H9 (cell line): ENCODE data around the gene DCXR. TPM values are rescaled to one million over a fixed set of nuclear protein-coding genes. Genes with fewer than 3 reads are reported as not detected.

Experiments
- DNase-seq: peaks from one replicate; pipeline ENCODE4 v3.0.0-alpha.2; 2017
- H2AFZ ChIP-seq: one replicate; pipeline ENCODE4 v1.6.1; 2013; ENCODE audit warnings: mild to moderate bottlenecking, low read length, control low read depth, moderate library complexity
- H2AK5ac ChIP-seq: 2 replicates; pipeline ENCODE4 v1.6.1; 2013; ENCODE audit warnings: low read length, control low read depth, mixed read lengths; ENCODE audit not compliant: insufficient read length
- H2BK120ac ChIP-seq: one replicate; pipeline ENCODE4 v1.6.1; 2013; ENCODE audit warnings: low read depth, mild to moderate bottlenecking, low read length, control low read depth, inconsistent platforms; ENCODE audit not compliant: poor library complexity, severe bottlenecking
- H2BK12ac ChIP-seq: 2 replicates; pipeline ENCODE4 v1.6.1; 2013; ENCODE audit warnings: low read length, control low read depth, mixed read lengths, low read depth; ENCODE audit not compliant: insufficient read length
- H2BK15ac ChIP-seq: 2 replicates; pipeline ENCODE4 v1.6.1; 2013; ENCODE audit warnings: low read depth, low read length, control low read depth
- H2BK20ac ChIP-seq: one replicate; pipeline ENCODE4 v1.6.1; 2013; ENCODE audit warnings: low read depth, mild to moderate bottlenecking, low read length, control low read depth, inconsistent platforms; ENCODE audit not compliant: poor library complexity, severe bottlenecking
- H2BK5ac ChIP-seq: 2 replicates; pipeline ENCODE4 v1.6.1; 2013; ENCODE audit warnings: low read length, control low read depth, mixed read lengths; ENCODE audit not compliant: insufficient read length
- H3K14ac ChIP-seq: 2 replicates; pipeline ENCODE4 v1.6.1; 2013; ENCODE audit warnings: low read length, control low read depth; ENCODE audit not compliant: insufficient read depth
- H3K18ac ChIP-seq: 2 replicates; pipeline ENCODE4 v1.6.1; 2013; ENCODE audit warnings: low read depth, mild to moderate bottlenecking, mixed read lengths, low read length, control low read depth; ENCODE audit not compliant: insufficient read length
- H3K23ac ChIP-seq: 2 replicates; pipeline ENCODE4 v1.6.1; 2013; ENCODE audit warnings: low read length, control low read depth, mixed read lengths, low read depth; ENCODE audit not compliant: insufficient read length
- H3K23me2 ChIP-seq: 2 replicates; pipeline ENCODE4 v1.6.1; 2013; ENCODE audit warnings: low read depth, mild to moderate bottlenecking, mixed read lengths, low read length, control low read depth; ENCODE audit not compliant: insufficient read length, poor library complexity, severe bottlenecking
- H3K27ac ChIP-seq: 2 replicates; pipeline ENCODE4 v1.5.1; 2013; ENCODE audit warnings: low read length, control low read depth, mixed read lengths, low read depth; ENCODE audit not compliant: insufficient read length
- H3K27me3 ChIP-seq: 2 replicates; pipeline ENCODE4 v1.6.1; 2013; ENCODE audit warnings: low read length, control low read depth, inconsistent platforms; ENCODE audit not compliant: insufficient read depth
- H3K4ac ChIP-seq: 2 replicates; pipeline ENCODE4 v1.6.1; 2013; ENCODE audit warnings: low read depth, mild to moderate bottlenecking, control low read depth, inconsistent platforms, low read length, moderate library complexity
- H3K4me1 ChIP-seq: 2 replicates; pipeline ENCODE4 v1.6.1; 2013; ENCODE audit warnings: low read length, control low read depth, inconsistent platforms; ENCODE audit not compliant: insufficient read depth
- H3K4me2 ChIP-seq: 2 replicates; pipeline ENCODE4 v1.6.1; 2013; ENCODE audit warnings: low read length, control low read depth, mixed read lengths; ENCODE audit not compliant: insufficient read length, insufficient read depth
- H3K56ac ChIP-seq: 2 replicates; pipeline ENCODE4 v1.6.1; 2013; ENCODE audit warnings: low read depth, mild to moderate bottlenecking, mixed read lengths, low read length, control low read depth; ENCODE audit not compliant: insufficient read length
- H3K79me1 ChIP-seq: 2 replicates; pipeline ENCODE4 v1.6.1; 2013; ENCODE audit warnings: low read depth, mild to moderate bottlenecking, moderate library complexity, low read length, control low read depth, inconsistent platforms; ENCODE audit not compliant: insufficient read depth, poor library complexity, severe bottlenecking
- H3K79me2 ChIP-seq: 2 replicates; pipeline ENCODE4 v1.6.1; 2013; ENCODE audit warnings: low read length, control low read depth, inconsistent platforms; ENCODE audit not compliant: insufficient read depth
- H3K9ac ChIP-seq: 2 replicates; pipeline ENCODE4 v1.6.1; 2013; ENCODE audit warnings: low read length, control low read depth, mixed read lengths; ENCODE audit not compliant: insufficient read length; ENCODE audit errors: extremely low read depth
- H3K9me3 ChIP-seq: one replicate; pipeline ENCODE4 v1.6.1; 2013; ENCODE audit warnings: low read depth, low read length, inconsistent platforms; ENCODE audit not compliant: control insufficient read depth
- H3T11ph ChIP-seq: one replicate; pipeline ENCODE4 v1.6.1; 2013; ENCODE audit warnings: mild to moderate bottlenecking, low read length, control low read depth, inconsistent platforms
- H4K20me1 ChIP-seq: one replicate; pipeline ENCODE4 v1.6.1; 2013; ENCODE audit not compliant: control insufficient read depth, insufficient read length, insufficient read depth
- H4K5ac ChIP-seq: 2 replicates; pipeline ENCODE4 v1.6.1; 2013; ENCODE audit warnings: low read depth, mild to moderate bottlenecking, mixed read lengths, low read length, control low read depth; ENCODE audit not compliant: insufficient read length
- H4K8ac ChIP-seq: replicated peaks from 2 replicates; pipeline ENCODE4 v1.6.1; 2013; ENCODE audit warnings: low read length, control low read depth, mixed read lengths, low read depth; ENCODE audit not compliant: insufficient read length
- H4K91ac ChIP-seq: 2 replicates; pipeline ENCODE4 v1.6.1; 2013; ENCODE audit warnings: low read depth, mild to moderate bottlenecking, moderate library complexity, mixed read lengths, low read length, control low read depth; ENCODE audit not compliant: insufficient read length
- H3K27ac Mint-ChIP-seq, 3 experiments: 2 replicates in 2 of 3; 3 replicates in 1 of 3; pipeline ENCODE4 v1.8.0; 2020 to 2021; ENCODE audit warnings: mixed read lengths in 3 of 3, mild to moderate bottlenecking in 1 of 3, moderate library complexity in 1 of 3
- H3K27me3 Mint-ChIP-seq: 2 replicates; pipeline ENCODE4 v1.8.0; 2021; ENCODE audit warnings: low read depth, mild to moderate bottlenecking, moderate library complexity, mixed read lengths
- H3K36me3 Mint-ChIP-seq, 3 experiments: 2 replicates in 2 of 3; 3 replicates in 1 of 3; pipeline ENCODE4 v1.8.0; 2020 to 2021; ENCODE audit warnings: low read depth in 3 of 3, mixed read lengths in 3 of 3; ENCODE audit not compliant: insufficient read depth in 1 of 3
- H3K4me1 Mint-ChIP-seq, 2 experiments: 2 replicates each; pipeline ENCODE4 v1.8.0; 2020; ENCODE audit warnings: mixed read lengths in 2 of 2
- H3K4me3 Mint-ChIP-seq, 2 experiments: 2 replicates in 1 of 2; 3 replicates in 1 of 2; pipeline ENCODE4 v1.8.0; 2020 to 2021; ENCODE audit warnings: mild to moderate bottlenecking in 2 of 2, mixed read lengths in 2 of 2, moderate library complexity in 1 of 2
- H3K9me3 Mint-ChIP-seq, 2 experiments: 2 replicates in 1 of 2; 3 replicates in 1 of 2; pipeline ENCODE4 v1.8.0; 2020; ENCODE audit warnings: mild to moderate bottlenecking in 2 of 2, mixed read lengths in 2 of 2, moderate library complexity in 1 of 2
- WGBS: extraction: QIAGEN DNeasy Blood & Tissue Kit; methylation state at CpG from one replicate; pipeline ENCODE4 v1.1.7; 2013; ENCODE audit warnings: missing lambda C conversion rate, low lambda C conversion rate, mixed read lengths; ENCODE audit not compliant: insufficient read length; ENCODE audit errors: extremely low coverage; 5-methylcytosine and 5-hydroxymethylcytosine counted together
- total RNA-seq: library from RNA; stranded (reverse); gene quantifications from 2 replicates; pipeline ENCODE4 v1.2.1, GENCODE V29; 2021
- TF ChIP-seq, protein P1 (sequence below): fragments of 200-600 bp; sonication (generic); conservative IDR thresholded peaks from 3 replicates; pipeline ENCODE4 v1.8.0; 2021; ENCODE audit warnings: antibody characterized with exemption, mild to moderate bottlenecking

Gene DCXR
- total RNA-seq, 1 experiment from 2014 or later = 93.6 TPM

DNA sequence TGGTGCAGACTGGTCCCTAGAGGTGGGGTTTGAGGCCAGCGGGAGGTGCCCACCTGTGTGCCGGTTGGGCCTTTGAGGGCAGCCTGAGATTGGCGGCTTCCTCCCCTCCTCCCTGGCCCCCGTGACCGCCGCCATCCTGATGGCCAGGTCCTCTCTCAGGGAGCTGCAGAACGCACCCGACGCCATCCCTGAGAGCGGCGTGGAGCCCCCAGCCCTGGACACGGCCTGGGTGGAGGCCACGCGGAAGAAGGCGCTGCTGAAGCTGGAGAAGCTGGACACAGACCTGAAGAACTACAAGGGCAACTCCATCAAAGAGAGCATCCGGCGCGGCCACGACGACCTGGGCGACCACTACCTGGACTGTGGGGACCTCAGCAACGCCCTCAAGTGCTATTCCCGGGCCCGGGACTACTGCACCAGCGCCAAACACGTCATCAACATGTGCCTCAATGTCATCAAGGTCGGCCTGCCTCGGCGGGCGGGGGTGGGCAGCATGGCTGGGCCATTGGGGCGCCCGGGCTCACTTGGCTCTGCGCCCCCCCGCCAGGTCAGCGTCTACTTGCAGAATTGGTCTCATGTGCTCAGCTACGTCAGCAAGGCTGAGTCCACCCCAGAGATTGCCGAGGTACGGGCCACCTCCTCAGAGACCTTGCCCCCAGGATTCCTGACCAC lies 17.0 kb upstream of the DCXR start:
- no CpG with 5 or more reads among the region's 38 CpGs for WGBS
- Histone ChIP-seq H3K23ac (no peak overlapping the region), H3K14ac (no peak overlapping the region), H3K4me1 (no peaks in the 10 kb centered on the region), H3K4ac (no peak overlapping the region), H2BK15ac (no peak overlapping the region), H3K18ac (no peak overlapping the region), H3K9me3 (no peaks in the 10 kb centered on the region), H2AK5ac (no peak overlapping the region), H2BK12ac (no peak overlapping the region), H4K5ac (no peak overlapping the region), H3K56ac (no peak overlapping the region), H3K79me1 (peaks cover 2% of the 10 kb centered on the region), H4K20me1 (peaks cover 3% of the 10 kb centered on the region), H4K8ac (no peak overlapping the region), H3T11ph (no peak overlapping the region), H3K23me2 (no peaks in the 10 kb centered on the region), H3K27ac (no peak overlapping the region), H3K4me2 (no peak overlapping the region), H2BK5ac (no peak overlapping the region), H2AFZ (no peak overlapping the region), H3K9ac (no peak overlapping the region), H3K27me3 (no peaks in the 10 kb centered on the region), H2BK20ac (no peak overlapping the region), H3K79me2 (no peaks in the 10 kb centered on the region), H2BK120ac (no peak overlapping the region), H4K91ac (no peak overlapping the region)
- Mint-ChIP-seq H3K9me3 (no peaks in the 10 kb centered on the region), H3K4me1 (peaks cover 0 to 13% of the 10 kb centered on the region in 2 experiments; a peak in 2 of 4 replicates), H3K27me3 (no peaks in the 10 kb centered on the region; the same call in 1 of the 2 replicates), H3K36me3 (peaks cover 4 to 44% (median 37%) of the 10 kb centered on the region in 3 experiments; a peak in 5 of 7 replicates), H3K27ac (no peak overlapping the region), H3K4me3 (no peak overlapping the region; a peak in 2 of 5 replicates)
- DNase-seq = no peak
- TF ChIP-seq, protein P1, sequence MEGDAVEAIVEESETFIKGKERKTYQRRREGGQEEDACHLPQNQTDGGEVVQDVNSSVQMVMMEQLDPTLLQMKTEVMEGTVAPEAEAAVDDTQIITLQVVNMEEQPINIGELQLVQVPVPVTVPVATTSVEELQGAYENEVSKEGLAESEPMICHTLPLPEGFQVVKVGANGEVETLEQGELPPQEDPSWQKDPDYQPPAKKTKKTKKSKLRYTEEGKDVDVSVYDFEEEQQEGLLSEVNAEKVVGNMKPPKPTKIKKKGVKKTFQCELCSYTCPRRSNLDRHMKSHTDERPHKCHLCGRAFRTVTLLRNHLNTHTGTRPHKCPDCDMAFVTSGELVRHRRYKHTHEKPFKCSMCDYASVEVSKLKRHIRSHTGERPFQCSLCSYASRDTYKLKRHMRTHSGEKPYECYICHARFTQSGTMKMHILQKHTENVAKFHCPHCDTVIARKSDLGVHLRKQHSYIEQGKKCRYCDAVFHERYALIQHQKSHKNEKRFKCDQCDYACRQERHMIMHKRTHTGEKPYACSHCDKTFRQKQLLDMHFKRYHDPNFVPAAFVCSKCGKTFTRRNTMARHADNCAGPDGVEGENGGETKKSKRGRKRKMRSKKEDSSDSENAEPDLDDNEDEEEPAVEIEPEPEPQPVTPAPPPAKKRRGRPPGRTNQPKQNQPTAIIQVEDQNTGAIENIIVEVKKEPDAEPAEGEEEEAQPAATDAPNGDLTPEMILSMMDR = no peak
